Hematopoietic multipotent progenitor cell treated with erythropoietin and hydrocortisone succinate and interleukin-3 and kit ligand, for 17 days (in vitro differentiated cells): Measurements from ENCODE around the gene MAGI2.
"Not testable (repeated sequence)": the region's sequence is repeated elsewhere in the genome, so short reads cannot be mapped to it uniquely, and the experiment has no call there.

Source experiments
- DNase-seq: peaks from one replicate; pipeline ENCODE4 v3.0.0-alpha.2; 2015; ENCODE audit warnings: low spot score

Gene MAGI2

DNA sequence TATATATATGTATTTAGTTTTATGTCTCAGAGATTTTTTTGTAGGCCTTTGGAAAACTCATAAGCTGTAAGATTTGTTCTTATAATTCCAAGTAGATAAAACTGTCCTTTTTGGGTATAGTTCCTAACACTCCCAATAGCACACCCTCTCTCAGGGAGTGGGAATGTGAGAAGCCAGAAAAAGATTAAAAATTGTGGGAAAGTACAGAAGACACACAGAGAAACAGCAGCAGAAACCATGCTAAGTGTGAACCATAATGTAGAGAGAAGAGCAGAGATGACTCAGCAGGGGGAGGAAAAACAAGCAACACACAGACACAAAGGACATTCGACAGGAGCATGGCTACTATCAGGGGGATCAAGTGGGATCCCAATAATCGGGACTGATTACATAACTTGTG, 401.6 kb downstream of the MAGI2 start:
- no peak for DNase-seq

DNA sequence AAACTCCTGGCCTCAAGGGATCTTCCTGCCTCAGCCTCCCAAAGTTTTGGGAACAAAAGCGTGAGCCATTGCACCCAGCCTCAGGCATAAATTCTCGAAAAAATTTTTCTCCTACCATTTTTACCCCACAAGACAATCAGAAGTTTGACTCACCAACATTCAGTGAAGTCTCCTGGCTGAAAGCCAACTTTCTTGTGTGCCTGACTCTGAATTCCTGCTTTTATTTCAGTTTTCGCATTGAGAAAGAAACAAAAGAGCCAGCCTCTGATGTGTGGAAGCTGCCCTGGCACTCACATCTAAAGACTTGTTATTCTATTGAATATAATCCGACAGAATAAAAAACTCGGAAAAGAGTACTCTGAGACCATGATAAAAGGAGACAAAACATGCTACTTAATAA, 402.9 kb downstream of the MAGI2 start:
- DNase-seq: no peak

DNA sequence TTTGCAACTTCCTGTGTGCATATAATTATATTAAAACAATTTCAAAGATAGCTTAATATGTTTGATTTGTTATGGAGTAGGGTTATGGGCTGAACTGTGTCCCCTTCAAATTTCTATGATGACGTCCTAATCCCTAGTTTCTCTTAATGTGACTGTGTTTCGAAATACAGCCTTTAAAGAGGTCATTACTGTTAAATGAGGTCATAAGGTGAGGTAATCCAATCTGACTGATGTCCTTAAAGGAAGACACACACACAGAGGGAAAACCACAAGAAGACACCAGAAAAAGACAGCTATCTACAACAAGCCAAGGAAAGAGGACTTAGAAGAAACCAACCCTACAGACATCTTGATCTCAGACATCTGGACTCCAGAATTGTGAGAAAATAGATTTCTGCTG, 407.4 kb downstream of the MAGI2 start:
- DNase-seq: no peak

DNA sequence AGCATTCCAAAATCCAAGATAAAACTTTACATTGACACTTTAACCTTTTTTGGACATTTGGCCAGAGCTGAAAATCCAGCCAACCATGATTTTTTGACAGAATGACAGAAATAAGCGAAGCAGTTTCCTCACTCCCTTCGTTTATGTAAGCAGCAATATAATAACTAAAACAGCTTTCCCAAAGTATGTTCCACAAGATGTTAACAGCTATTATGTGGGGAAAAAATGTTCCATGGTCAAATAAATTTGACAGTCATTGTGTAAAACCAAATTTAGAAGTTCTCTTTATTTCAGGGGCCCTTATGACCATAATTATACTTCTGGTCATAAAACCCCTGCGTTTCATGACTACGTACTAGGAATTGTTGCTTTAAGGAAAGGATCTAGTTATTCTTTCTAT, 416.5 kb downstream of the MAGI2 start:
- DNase-seq: no peak

DNA sequence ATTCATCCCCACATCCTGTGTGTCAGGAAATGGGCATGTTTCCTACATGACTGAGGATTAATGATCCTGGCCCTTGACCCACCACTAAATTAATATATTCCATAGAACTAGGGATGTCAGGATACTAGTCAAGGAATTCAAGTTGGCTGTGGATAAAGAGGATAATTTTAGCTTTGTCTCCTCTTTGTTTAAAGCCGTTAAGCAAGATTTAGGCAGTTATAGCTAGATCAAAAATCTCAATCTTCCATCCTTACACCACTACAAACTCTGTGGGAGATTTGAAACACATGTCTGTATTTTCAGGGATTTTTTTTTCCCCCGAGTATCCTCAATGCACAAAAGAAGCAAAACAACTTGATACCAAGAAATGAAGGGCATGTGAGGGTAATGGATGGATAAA, 417.1 kb downstream of the MAGI2 start:
- no peak for DNase-seq

DNA sequence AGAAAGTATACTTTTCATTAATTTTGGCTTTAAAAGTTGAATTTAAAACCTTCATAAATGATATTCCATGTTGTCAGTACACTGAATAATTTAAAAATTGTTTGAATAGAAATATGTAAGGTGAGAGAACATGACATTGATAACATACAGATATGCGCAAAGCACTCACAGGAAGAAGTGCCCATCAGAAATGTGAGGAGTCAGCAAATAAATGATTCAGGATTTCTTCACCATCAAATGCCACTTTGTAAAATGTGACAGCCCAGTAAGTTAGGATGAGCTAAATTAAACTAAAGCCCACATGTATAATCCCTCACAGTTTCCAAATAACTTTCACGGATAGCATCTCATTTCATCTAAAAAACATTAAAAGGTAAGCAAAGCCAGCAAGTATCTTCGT, 417.6 kb downstream of the MAGI2 start:
- no peak for DNase-seq

DNA sequence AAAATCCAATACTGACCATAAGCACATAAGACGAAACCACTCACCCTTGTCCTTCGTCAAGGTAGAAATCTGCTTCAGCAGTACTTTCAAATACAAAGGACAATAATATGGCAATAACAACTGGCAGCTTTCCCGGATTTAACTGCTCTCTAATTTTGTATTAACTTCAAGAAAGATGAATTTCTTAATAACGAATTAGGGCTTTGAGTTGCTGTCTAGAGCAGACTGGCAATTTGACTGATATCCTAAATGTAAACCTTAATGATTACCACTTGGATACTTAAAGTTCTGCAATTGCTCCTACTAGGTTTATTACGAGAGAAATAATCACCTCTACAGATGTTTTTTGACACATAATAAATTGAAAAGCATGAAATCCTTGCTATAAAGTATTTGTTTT, 418.7 kb downstream of the MAGI2 start:
- DNase-seq: no peak

DNA sequence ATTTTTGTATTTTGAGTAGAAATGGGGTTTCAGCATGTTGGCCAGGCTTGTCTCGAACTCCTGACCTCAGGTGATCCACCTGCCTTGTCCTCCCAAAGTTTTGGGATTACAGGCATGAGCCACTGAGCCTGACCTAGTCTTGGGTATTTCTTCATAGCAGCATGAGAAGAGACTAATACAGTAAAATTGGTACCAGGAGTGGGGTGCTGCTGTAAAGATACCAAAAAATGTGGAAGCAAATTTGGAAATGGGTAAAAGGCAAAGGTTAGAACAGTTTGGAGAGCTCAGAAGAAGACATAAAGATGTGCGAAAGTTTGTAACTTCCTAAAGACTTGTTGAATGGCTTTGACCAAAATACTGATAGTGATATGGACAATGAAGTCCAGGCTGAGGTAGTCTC, 433.8 kb downstream of the MAGI2 start:
- DNase-seq: not testable (repeated sequence)

DNA sequence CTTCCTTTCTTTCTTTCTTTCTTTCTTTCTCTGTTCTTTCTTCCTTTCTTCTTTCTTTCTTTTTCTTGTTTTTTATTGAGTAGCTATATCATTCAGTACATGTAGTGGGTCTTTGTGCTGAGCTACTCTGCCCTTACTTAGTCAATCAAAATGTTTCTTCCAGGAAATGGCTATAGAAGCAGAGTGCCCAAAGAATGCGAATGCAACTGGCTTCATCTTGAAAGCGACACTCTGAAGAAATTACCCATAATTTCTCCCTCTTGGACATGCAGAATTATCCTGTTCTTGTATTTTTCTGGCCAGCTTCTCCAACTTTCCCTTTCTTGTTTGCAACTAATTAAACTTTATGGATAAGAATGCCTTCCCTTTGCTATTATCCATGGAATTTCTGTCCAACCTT, 441.5 kb downstream of the MAGI2 start:
- DNase-seq: no peak

DNA sequence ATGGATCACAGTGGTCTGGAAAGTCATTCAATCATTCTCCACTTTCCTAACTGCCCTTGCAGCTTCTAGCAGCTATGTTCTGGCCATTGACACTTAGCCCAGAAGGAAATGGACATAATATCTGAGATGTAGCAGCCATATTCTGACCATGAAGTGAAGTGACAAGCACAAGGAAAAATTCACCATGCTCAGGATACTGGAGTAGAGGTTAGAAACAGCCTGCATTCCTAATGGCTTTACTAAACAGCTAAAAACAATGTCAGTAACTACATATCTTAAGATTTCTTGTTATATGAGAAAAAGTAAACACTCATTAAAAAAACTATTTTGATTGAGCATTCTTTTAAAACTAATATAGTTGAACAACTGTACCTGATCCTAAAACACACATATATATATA, 443.8 kb downstream of the MAGI2 start:
- no peak for DNase-seq

DNA sequence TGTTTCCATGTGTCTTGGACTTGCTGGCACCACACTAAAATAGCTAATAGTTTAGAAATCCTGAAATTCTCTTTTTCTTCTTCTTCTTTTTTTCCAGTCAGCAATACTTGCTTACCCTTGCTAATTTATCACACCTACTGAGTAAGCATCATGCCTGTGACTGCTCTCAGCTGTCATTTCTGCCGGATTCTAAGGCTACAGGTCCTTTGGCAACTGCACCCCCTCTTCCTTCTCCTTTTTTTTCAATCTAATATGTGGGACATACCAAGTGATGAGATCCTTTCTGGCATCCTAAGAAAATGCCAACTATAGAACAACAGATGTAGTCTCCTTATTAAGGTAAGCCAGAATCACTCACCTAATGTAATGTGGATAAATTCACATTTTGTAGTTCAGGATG, 444.7 kb downstream of the MAGI2 start:
- no peak for DNase-seq

DNA sequence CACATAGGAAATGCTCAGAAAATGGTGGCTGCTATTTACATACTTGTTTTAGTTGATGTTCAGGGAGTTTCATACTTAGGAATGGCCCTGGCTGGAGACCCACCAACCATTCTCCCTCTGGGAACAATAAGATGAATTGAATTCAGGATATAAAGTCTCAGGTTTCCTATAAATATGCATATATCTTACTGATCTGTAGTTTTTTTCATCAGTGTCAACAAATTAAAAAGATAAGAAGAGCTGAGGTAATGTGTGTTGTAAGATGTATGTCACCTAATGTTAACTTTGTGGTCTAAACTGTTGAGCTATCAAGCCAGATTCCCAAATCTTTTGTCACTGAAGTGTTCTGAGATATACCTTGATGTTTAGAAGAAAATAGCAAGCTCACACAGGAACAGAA, 457.5 kb downstream of the MAGI2 start:
- no peak for DNase-seq

DNA sequence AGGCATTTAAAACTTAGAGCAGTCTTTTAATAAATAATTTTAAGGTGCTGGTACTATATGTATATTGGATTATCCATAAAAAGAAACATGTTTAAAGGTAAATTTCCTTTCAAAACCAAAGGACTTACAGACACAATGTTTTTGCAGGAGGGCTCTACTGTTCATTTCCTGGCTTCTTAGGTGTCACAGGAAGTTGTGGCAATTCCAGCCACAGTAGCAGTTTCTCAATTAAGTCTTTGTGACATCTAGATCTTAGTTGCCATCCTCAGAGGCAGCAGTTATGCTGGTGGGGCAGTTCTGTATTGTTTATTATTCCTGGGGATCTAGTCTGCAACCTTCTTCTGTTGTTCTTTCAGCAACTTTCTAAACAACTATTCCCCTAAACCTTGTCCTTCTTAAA, 460.1 kb downstream of the MAGI2 start:
- no peak for DNase-seq

DNA sequence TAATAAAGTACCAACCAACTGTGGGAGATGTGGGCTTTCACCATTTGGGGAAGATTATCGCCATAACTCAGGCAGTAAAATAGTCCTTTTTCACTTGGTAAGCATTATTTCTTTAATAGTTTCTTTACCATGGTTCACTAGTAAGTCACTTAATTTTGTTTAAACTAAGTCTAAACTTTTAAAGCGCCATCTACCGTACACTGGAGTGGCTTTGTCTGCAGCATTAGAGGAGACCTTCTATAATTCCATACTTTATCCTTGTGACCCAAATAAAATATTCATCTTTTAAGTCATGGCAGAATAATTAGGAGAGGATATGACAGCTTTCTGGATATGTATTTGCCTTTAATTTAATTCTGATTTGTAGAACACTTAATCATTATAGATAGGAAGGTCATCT, 468.0 kb downstream of the MAGI2 start:
- DNase-seq: no peak

DNA sequence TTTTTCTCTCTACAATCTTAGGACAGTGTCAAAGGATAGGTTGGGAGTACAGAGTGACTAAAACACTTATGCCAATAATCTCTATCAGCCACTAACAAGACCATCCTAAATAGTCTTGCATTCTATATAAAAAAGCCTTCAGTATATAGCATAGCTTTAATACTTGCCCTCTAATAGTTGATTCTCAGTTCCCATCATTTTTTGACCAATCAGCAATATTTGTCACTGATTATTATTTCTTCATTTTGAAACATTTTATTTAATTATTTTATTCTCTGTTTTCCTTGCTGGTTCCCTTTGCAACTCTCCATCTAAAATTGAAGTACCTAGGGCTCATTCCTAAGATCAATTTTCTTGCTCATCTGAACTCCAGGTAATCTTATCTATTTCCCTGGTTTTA, 470.0 kb downstream of the MAGI2 start:
- no peak for DNase-seq

DNA sequence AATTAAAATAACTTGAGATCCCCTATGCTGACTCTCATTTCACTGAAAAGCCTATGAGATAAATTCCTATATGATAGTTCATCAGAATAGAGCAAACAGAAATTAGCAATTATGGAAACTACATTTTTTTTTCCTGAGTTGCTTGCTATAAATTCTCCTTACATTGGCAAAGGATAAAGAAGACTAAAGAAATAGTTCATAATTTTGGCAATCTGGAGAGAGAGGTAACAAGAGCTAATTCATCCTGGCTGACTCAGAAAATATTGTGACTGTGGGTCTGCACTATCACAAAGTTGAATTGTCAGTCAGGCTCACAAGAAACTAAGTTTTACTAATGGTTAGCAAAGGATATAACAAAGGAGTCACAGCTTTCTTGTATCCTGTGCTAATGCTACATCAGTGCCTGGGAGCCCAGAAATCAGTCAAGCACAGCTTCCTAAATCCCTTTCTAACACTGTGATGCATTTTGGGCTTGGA, 483.0 kb downstream of the MAGI2 start:
- DNase-seq: no peak

DNA sequence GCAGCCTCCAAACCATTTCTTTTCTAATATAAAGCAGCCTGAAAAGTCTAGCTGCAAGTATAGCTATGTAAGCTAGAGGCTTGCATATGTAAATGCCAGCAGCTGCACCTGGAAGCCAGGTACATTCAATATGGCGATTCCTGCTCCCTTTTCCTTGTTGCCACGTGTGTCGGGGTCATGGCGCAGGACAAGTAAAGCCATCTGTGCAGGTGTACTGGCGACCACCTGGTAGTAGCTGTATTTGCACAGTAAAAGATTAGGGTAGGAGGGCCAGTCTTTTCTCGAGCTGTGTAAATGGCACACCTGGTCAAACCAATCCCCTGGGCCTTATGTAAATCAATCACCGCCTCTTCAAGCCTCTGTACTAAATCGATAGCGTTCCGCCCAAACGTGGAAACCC, 484.5 kb downstream of the MAGI2 start:
- no peak for DNase-seq

DNA sequence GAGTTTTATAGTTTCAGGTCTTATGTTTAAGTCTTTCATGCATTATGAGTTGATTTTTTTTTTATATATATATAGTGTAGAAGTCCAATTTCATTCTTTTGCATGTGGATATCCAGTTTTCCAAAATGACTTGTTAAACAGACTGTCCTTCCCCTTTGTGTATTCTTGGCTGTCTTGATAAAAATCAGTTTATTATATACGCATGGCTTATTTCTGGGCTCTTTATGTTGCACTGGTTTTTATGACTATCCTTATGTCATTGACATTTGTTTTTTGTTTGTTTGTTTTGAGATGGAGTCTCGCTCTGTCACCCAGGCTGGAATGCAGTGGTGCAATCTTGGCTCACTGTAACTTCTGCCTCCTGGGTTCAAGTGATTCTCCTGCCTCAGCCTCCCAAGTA, 485.9 kb downstream of the MAGI2 start:
- DNase-seq: not testable (repeated sequence)

DNA sequence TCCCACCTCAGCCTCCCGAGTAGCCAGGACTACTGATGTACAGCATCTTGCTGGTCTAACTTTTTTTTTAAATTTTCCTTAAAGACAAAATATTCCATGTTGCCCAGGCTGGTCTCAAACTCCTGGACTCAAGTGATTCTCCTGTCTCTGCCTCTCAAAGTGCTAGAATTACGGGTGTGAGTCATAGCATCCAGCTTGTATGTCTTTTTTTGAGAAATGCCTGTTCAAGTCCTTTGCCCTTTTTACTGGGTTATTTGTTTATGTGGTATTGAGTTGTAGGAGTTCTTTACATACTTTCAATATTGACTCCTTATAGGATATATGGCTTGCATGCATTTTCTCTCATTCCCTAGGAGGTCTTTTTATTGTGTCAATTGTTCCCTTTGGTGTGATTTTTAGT, 486.4 kb downstream of the MAGI2 start:
- no peak for DNase-seq

DNA sequence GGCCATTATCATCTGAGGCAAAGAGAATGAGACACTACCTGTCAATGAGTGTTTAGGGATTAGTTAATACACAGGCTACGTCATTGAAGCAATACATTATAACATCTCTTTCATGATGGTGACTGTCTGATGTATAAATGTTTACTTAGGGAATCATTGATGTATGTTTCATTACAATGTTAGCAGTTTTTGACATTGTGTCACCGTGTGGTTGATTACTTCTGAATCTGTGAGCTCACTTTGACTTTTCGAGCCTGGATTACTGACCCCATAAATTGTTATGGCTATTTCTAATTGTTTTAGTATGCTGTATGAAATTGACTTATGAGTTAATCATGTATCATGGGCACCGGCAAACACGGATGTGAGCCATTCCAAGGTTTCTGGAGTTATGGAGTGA, 494.0 kb downstream of the MAGI2 start:
- DNase-seq: no peak

DNA sequence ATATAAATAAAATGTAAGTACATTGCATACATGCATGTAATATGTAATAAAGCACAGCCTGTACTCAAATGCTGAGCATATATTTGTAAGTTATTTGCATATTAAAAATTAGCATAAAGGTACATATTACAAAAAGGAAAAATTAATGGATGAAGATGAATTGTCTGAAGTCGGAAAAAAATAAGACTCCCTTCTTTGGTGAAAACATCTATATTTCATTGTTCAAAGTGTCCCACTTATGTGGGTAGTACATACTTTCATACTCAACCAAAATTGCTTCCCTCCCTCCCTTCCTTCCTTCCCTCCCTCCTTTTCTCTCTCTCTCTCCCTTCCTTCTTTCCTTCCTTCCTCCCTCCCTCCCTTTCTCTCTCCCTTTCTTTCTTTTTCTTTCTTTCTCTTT, 498.1 kb downstream of the MAGI2 start:
- DNase-seq: no peak

DNA sequence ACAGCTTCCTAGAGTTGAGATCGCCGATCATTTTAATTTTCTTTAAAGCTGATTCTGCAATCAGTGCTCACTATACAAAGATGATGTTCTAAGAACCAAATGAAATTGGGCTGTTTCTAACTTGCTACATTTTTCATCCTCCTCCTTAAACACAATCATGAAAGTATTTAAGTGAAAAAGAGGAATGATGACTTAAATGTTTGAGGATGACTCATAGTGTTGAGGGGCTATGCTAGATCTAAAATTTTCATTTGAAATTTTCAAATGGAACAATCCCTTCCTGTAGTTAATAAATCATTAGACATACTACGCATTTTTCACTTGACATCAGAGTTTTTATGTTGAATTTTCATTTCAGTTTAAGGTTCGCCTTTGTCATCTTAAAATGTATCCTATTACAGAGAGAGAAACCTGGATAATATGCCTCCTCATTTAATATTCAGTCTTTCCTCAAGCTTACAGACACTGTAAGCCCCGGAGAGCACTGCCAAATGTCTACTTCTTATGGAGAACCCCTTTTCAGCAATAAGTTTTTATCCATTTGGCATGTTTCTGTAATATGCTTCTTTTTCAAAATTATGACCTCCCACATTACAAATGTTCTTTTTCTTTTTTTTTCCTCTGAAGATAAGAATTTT, 499.6 kb downstream of the MAGI2 start:
- no peak for DNase-seq

DNA sequence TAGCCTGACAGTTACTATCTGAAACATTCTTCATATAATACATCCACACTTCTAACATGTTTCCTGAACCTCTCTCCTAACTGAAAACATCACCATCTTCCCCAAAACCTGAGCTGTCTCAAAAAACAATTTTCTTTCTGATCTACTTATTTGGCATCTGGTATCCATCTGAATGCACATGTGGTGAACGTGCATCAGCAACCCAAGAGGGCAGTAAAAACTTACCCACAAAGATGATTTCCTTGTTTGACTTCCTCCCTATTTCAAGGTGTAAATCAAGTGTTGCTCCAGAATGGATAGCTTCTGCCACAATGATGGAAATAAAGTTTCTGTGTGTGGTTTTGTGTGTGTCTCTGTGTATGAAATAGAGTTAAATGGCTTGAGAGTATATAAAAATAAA, 500.4 kb downstream of the MAGI2 start:
- DNase-seq: no peak

DNA sequence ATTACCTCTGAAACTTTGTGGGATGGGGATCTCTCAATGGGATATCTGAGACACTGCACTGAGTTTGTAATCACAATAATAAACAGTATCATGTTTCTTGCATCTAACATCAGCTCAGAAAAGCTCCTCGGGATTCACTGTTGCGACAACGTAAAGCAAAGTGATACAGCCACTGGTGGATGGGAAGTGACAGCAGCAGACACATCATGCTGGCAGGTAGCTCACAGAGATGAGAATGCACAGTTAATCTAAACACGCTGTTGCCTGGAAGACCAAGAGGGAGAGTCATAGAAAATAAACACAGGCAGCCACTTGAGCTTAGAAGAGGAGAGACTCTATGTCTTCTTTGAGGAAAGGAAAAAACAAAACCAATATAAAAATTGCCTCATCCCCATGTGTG, 513.8 kb downstream of the MAGI2 start:
- DNase-seq: no peak

DNA sequence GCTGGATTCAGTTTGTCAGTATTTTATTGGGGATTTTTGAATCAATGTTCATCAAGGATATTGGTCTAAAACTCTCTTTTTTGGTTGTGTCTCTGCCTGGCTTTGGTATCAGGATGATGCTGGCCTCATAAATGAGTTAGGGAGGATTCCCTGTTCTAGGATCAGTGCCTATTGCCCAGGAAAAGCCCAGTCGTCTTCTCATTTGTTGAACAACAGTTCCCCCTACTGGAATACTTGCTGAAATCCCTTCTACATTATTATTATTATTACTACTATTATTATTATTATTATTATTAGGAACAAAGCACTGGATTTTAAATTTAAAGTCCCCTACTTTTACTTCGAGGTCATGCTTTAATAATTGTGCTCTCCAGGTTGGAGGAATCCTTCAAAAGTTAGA, 528.9 kb downstream of the MAGI2 start:
- DNase-seq: no peak
